DND-41 (cell line): ENCODE results near the gene SLC4A9.

Experiments
- ATAC-seq: fragments of 200-7000 bp; cut with Tn5 transposase; 3 replicates; pipeline ENCODE4 v1.9.1; 2021; ENCODE audit warnings: low read depth; ENCODE audit not compliant: insufficient read depth
- DNase-seq: peaks from one replicate; pipeline ENCODE4 v3.0.0-alpha.2; 2020
- H2AFZ ChIP-seq: 2 replicates; pipeline ENCODE4 v1.6.0; 2012; ENCODE audit warnings: low read depth, low read length
- H3K27ac ChIP-seq: 2 replicates; pipeline ENCODE4 v1.5.1; 2012; ENCODE audit warnings: low read length, inconsistent platforms
- H3K27me3 ChIP-seq: fragments of 200-600 bp; sonication (generic); 2 replicates; pipeline ENCODE4 v1.6.0; 2012; ENCODE audit warnings: low read length, mild to moderate bottlenecking, inconsistent platforms; ENCODE audit not compliant: insufficient read depth, poor library complexity
- H3K36me3 ChIP-seq: 2 replicates; pipeline ENCODE4 v1.5.1; 2012; ENCODE audit warnings: low read length, inconsistent platforms; ENCODE audit not compliant: insufficient read depth
- H3K4me1 ChIP-seq: 2 replicates; pipeline ENCODE4 v1.5.1; 2012; ENCODE audit warnings: mild to moderate bottlenecking, low read length; ENCODE audit not compliant: insufficient read depth
- H3K4me2 ChIP-seq: 2 replicates; pipeline ENCODE4 v1.6.0; 2012; ENCODE audit warnings: mild to moderate bottlenecking, moderate library complexity, low read length, inconsistent platforms; ENCODE audit not compliant: insufficient read depth
- H3K4me3 ChIP-seq, 2 experiments: fragments of 200-600 bp in 1 of 2; shearing (Covaris generic) in 1 of 2; 2 replicates each; pipeline ENCODE4 v1.5.1; 2012 to 2016; ENCODE audit warnings: inconsistent platforms in 2 of 2, low read length in 2 of 2, mild to moderate bottlenecking in 2 of 2, low read depth in 1 of 2, moderate library complexity in 1 of 2
- H3K79me2 ChIP-seq: 2 replicates; pipeline ENCODE4 v1.6.0; 2012; ENCODE audit warnings: low read length, inconsistent platforms; ENCODE audit not compliant: insufficient read depth
- H3K9ac ChIP-seq: 2 replicates; pipeline ENCODE4 v1.6.0; 2012; ENCODE audit warnings: low read depth, mild to moderate bottlenecking, inconsistent platforms, low read length, moderate library complexity
- H3K9me3 ChIP-seq: 2 replicates; pipeline ENCODE4 v1.5.1; 2012; ENCODE audit warnings: low read length, moderate library complexity, mild to moderate bottlenecking, inconsistent platforms; ENCODE audit not compliant: insufficient read depth, severe bottlenecking
- H4K20me1 ChIP-seq: 2 replicates; pipeline ENCODE4 v1.6.0; 2012; ENCODE audit warnings: low read length; ENCODE audit not compliant: insufficient read depth
- EZH2 ChIP-seq: IDR thresholded peaks from 3 replicates; pipeline ENCODE4 v1.6.1; 2012; ENCODE audit warnings: borderline replicate concordance, low read depth, mild to moderate bottlenecking, moderate library complexity, low read length, inconsistent platforms; ENCODE audit not compliant: severe bottlenecking
- TF ChIP-seq, protein P1 (sequence below): IDR thresholded peaks from 2 replicates; pipeline ENCODE4 v1.5.1; 2012; ENCODE audit warnings: borderline replicate concordance, low read length, moderate library complexity, mild to moderate bottlenecking; ENCODE audit not compliant: poor library complexity, severe bottlenecking; ENCODE audit errors: extremely low read depth

SLC4A9 gene

GRCh38 chr5:140403613-140404012 is 43.6 kb downstream of the SLC4A9 start:
- Histone ChIP-seq H3K27ac (no peak overlapping the region), H3K79me2 (peaks cover 90% of the 10 kb centered on the region), H3K27me3 (no peaks in the 10 kb centered on the region), H3K4me2 (peak overlapping the region; percentile 93), H2AFZ (no peak overlapping the region), H3K4me1 (peaks cover 45% of the 10 kb centered on the region), H3K4me3 (peak overlapping the region; percentile 56 to 64; a peak in 3 of 4 replicates), H4K20me1 (peaks cover 47% of the 10 kb centered on the region), H3K9me3 (no peaks in the 10 kb centered on the region), H3K36me3 (peaks cover 34% of the 10 kb centered on the region), H3K9ac (peak overlapping the region; percentile 85)
- ATAC-seq (no peak), DNase-seq (no peak)
- TF ChIP-seq, protein P1, sequence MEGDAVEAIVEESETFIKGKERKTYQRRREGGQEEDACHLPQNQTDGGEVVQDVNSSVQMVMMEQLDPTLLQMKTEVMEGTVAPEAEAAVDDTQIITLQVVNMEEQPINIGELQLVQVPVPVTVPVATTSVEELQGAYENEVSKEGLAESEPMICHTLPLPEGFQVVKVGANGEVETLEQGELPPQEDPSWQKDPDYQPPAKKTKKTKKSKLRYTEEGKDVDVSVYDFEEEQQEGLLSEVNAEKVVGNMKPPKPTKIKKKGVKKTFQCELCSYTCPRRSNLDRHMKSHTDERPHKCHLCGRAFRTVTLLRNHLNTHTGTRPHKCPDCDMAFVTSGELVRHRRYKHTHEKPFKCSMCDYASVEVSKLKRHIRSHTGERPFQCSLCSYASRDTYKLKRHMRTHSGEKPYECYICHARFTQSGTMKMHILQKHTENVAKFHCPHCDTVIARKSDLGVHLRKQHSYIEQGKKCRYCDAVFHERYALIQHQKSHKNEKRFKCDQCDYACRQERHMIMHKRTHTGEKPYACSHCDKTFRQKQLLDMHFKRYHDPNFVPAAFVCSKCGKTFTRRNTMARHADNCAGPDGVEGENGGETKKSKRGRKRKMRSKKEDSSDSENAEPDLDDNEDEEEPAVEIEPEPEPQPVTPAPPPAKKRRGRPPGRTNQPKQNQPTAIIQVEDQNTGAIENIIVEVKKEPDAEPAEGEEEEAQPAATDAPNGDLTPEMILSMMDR = no peak

DNA sequence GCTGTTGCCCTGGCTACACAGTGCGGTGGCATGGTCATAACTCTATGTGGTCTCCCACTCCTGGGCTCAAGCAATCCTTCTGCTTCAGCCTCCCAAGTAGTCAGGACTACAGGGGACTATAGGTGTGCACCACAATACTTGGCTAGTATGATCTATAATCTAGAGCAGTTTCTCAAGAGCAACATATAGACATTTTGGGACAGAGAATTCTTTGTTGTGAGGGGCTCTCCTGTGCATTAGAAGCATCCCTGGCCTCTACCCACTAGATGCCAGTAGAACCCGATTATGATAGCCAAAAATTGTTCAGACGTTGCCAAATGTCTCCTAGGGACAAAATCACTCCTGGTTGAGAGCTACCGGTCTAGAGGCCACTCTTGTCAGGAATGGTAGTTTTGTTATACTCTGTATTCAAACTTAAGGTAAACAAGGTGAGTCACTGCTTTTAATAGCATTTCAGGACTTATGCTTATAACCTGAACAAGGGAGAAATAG is 48.8 kb downstream of the SLC4A9 start:
- Histone ChIP-seq H3K4me2 (peak overlapping the region; percentile 12; the same call in 1 of the 2 replicates), H3K4me3 (no peak overlapping the region), H3K4me1 (peaks cover 20% of the 10 kb centered on the region), H2AFZ (no peak overlapping the region), H3K36me3 (peaks cover 39% of the 10 kb centered on the region), H3K9ac (no peak overlapping the region), H3K9me3 (no peaks in the 10 kb centered on the region), H3K27me3 (no peaks in the 10 kb centered on the region), H3K79me2 (peaks cover 100% of the 10 kb centered on the region), H3K27ac (no peak overlapping the region), H4K20me1 (peaks cover 56% of the 10 kb centered on the region)
- ATAC-seq (no peak), DNase-seq (no peak)
- TF ChIP-seq, protein P1 = no peak
- TF ChIP-seq EZH2 = no peak

DNA sequence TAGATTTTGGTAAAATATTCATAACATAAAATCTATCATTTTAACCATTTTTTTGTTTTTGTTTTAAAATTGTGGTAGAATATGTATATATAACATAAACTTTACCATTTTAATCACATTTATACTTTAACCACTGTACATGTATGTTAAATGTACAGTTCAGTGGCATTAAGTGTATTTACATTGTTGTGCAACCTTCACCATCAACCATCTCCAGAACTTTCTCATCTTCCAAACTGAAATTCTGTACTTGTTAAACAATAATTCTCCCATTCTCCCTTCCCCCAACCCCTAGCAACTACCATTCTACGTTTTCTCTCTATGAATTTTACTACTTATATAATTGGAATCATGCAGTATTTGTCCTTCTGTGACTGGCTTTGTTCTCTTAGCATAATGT is 53.2 kb downstream of the SLC4A9 start:
- Histone ChIP-seq H3K79me2 (peaks cover 99% of the 10 kb centered on the region), H2AFZ (no peak overlapping the region), H3K9me3 (no peaks in the 10 kb centered on the region), H3K4me2 (no peak overlapping the region), H4K20me1 (peaks cover 36% of the 10 kb centered on the region), H3K36me3 (peaks cover 22% of the 10 kb centered on the region; the same call in 1 of the 2 replicates), H3K4me3 (no peak overlapping the region), H3K4me1 (no peaks in the 10 kb centered on the region), H3K27ac (no peak overlapping the region), H3K9ac (no peak overlapping the region), H3K27me3 (no peaks in the 10 kb centered on the region)
- no peak for ATAC-seq
- DNase-seq = no peak
- no peak for TF ChIP-seq EZH2
- TF ChIP-seq, protein P1 = no peak

DNA sequence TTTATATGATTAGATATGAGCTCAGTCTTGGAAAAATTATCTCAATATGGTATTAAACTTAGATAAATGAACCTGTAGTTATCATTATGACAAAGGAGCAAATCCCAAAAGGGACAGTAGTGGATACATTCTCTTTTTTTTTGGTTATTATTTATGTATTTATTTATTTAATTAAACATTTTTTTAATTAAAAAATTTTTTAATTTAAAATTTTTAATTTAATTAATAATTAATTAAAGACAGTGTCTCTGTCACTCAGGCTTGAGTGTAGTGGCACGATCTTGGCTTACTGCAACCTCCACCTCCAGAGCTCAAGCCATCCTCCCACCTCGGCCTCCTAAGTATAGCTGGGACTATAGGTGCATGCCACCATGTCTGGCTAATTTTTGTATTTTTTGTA is 57.2 kb downstream of the SLC4A9 start:
- Histone ChIP-seq H3K4me3 (no peak overlapping the region), H3K27me3 (no peaks in the 10 kb centered on the region), H2AFZ (no peak overlapping the region), H3K27ac (no peak overlapping the region), H3K9ac (no peak overlapping the region), H3K79me2 (peaks cover 97% of the 10 kb centered on the region), H3K36me3 (peaks cover 17% of the 10 kb centered on the region; the same call in 1 of the 2 replicates), H3K4me2 (no peak overlapping the region), H3K4me1 (no peaks in the 10 kb centered on the region), H3K9me3 (no peaks in the 10 kb centered on the region), H4K20me1 (peaks cover 44% of the 10 kb centered on the region)
- DNase-seq (no peak), ATAC-seq (no peak)
- TF ChIP-seq, protein P1 = no peak
- TF ChIP-seq EZH2 = no peak
